Activated effector memory CD4-positive, alpha-beta T cell treated with Interleukin-2 at 50 U/mL for 16 hours (primary cell): Measurements from ENCODE around the gene TMUB1.

ENCODE experiments used
- DNase-seq: peaks from one replicate; pipeline ENCODE4 v3.0.0-alpha.2; 2020

The TMUB1 gene

GRCh38 chr7:151101621-151102396 is 18.5 kb upstream of the TMUB1 start:
- no peak for DNase-seq

- no peak for DNase-seq
These were observed 17.6 kb upstream of the TMUB1 start for GRCh38 chr7:151100921-151101320.

GRCh38 chr7:151099486-151100211 is 16.4 kb upstream of the TMUB1 start:
- no peak for DNase-seq

- DNase-seq = no peak
These were observed 12.7 kb upstream of the TMUB1 start for GRCh38 chr7:151095828-151096475.

GRCh38 chr7:151095123-151095797 is 12.0 kb upstream of the TMUB1 start:
- DNase-seq = no peak

GRCh38 chr7:151094675-151095074 is 11.4 kb upstream of the TMUB1 start:
- no peak for DNase-seq

GRCh38 chr7:151093748-151094147 is 10.5 kb upstream of the TMUB1 start:
- DNase-seq = no peak

- no peak for DNase-seq
These were observed 8.7 kb upstream of the TMUB1 start for GRCh38 chr7:151091988-151092387.

- DNase-seq = no peak
These were observed 8.1 kb upstream of the TMUB1 start for GRCh38 chr7:151091431-151091830.

GRCh38 chr7:151091003-151091402 is 7.7 kb upstream of the TMUB1 start:
- DNase-seq = no peak

- DNase-seq = no peak
These were observed 6.8 kb upstream of the TMUB1 start for GRCh38 chr7:151089893-151090730.

GRCh38 chr7:151088856-151089699 is 5.8 kb upstream of the TMUB1 start:
- no peak for DNase-seq

- no peak for DNase-seq
These were observed 4.9 kb upstream of the TMUB1 start for GRCh38 chr7:151088019-151088855.

GRCh38 chr7:151087245-151088018 is 4.1 kb upstream of the TMUB1 start:
- peak; percentile 14 for DNase-seq

- DNase-seq = peak; percentile 8
These were observed 3.5 kb upstream of the TMUB1 start for GRCh38 chr7:151086802-151087244.

- peak; percentile 36 for DNase-seq
These were observed 2.7 kb upstream of the TMUB1 start, which contains the start of gene AGAP3 for GRCh38 chr7:151085691-151086620. Gene AGAP3, plus strand, starts transcription at chr7:151086475. Its CDS starts 267 bp downstream, at chr7:151086742.

GRCh38 chr7:151085329-151085690 is 2.0 kb upstream of the TMUB1 start:
- DNase-seq = no peak

GRCh38 chr7:151083824-151084160 is 499 bp upstream of the TMUB1 start:
- DNase-seq = no peak
